Measurements from ENCODE around the gene ORC2. TPM values are rescaled to one million over a fixed set of nuclear protein-coding genes. Genes with fewer than 3 reads are reported as not detected.
"Not testable (repeated sequence)": the region's sequence is repeated elsewhere in the genome, so short reads cannot be mapped to it uniquely, and the experiment has no call there.

ORC2 gene
- total RNA-seq, result 64.2 and 66.5 TPM in 2 replicates

DNA sequence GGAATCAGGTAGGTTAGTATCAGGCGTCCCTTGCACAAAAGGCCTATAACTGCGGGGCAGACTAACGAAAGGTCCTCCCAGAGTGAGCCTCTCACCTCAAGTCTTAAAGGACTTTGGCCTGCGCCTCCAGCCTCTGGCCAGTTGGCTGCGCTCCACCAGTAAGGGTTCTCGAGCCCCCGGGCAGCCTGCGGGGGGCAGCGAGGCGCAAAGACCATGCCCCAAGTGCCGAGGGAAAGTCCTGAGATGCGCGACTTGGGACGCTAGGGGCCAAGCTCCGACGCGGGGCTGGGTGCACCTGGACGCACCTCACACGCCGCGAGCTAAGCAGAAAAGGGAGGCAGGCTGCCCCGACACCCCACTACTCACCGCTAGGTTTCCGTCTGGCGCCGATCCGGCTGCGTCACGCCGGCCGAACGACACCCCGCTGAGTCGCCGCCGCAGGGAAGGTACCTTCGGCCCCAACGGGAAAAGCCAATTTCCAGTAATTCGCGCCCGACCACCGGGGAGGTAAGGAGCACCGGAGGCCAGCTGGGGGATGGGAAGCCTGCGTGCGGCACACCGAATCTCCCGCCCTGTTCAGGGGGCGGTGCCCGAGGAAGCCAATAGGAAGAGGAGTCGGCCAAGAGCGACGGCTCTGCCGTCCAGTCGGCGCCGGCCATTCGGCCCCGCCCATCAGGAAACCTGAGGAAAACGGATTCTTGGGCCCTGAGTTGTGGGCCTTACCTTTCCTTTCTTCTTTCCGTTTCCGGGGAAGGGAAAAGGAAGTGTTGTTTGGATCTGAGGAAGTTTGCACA lies at the start of gene ORC2:
TSS of gene ORC2 (minus strand) at position 537 of the 794 bp plus-strand sequence. CDS start 5,537 bp downstream, outside the sequence.
- Mint-ChIP-seq H3K4me1 (peaks cover 45% of the 10 kb centered on the region), H3K36me3 (ENCODE audit: low read depth) (peaks cover 19% of the 10 kb centered on the region), H3K9me3 (no peaks in the 10 kb centered on the region), H3K27me3 (no peaks in the 10 kb centered on the region), H3K27ac (peak within 1 kb of the TSS; percentile 96), H3K4me3 (peak within 1 kb of the TSS; percentile 90)
- DNase-seq, result peak; percentile 99
- intact Hi-C loops (cut with micrococcal nuclease), result loop anchor here (1.0 to 5.0 kb wide), 6 partner anchors 19 to 219 kb away; partner anchors contain the start of gene CASP10

DNA sequence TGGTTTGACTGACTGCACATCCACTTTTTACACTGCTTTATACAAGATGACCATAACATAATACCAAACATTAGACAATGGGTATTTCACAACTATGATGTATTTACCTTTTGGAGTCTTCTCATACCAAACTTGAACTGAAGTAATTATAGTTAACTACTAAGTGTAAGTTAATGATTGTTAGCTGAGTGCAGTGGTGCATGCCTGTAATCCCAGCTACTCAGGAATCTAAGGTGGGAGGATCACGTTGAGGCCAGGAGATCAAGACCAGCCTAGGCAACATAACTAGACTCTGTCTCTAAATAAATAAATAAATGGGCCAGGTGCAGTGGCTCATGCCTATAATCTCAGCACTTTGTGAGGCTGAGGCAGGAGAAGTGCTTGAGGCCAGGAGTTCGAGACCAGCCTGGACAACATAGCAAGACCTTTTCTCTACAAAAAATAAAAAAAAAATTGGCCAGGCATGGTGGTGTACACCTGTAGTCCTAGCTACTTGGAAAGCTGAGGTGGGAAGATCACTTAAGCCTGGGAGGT lies 44.9 kb upstream of the ORC2 start:
- Mint-ChIP-seq H3K36me3 (ENCODE audit: low read depth) (peaks cover 21% of the 10 kb centered on the region), H3K27me3 (no peaks in the 10 kb centered on the region), H3K27ac (no peak overlapping the region), H3K4me1 (no peaks in the 10 kb centered on the region), H3K4me3 (no peak overlapping the region), H3K9me3 (no peaks in the 10 kb centered on the region)
- intact Hi-C loops (cut with micrococcal nuclease), result no loop called here
- DNase-seq, result peak; percentile 29

DNA sequence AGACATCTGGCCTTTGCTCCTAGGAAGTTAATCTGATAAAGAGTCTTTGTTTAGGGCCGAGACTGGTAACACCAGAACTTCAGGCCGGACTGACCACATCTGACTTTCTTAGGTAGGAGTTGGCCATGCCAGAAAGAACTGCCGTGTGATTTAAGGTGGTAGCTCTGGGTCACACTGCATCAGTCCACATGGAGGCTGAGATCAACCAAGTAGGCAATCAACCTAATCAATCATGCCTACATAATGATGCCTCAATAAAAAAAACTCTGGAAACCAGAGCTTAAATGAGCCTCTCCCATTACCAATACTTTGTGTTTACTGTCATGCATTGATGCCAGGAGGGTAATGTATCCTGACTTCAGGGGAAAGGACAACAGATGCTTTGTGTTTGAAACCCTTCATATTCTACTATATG lies 44.1 kb upstream of the ORC2 start:
- no peak for DNase-seq
- H3K4me1 Mint-ChIP-seq, result no peaks in the 10 kb centered on the region
- H3K27me3 Mint-ChIP-seq, result no peaks in the 10 kb centered on the region
- H3K4me3 Mint-ChIP-seq, result no peak overlapping the region
- peaks cover 21% of the 10 kb centered on the region for H3K36me3 Mint-ChIP-seq (ENCODE audit: low read depth)
- intact Hi-C loops (cut with micrococcal nuclease), result no loop called here
- H3K27ac Mint-ChIP-seq, result no peak overlapping the region
- no peaks in the 10 kb centered on the region for H3K9me3 Mint-ChIP-seq

DNA sequence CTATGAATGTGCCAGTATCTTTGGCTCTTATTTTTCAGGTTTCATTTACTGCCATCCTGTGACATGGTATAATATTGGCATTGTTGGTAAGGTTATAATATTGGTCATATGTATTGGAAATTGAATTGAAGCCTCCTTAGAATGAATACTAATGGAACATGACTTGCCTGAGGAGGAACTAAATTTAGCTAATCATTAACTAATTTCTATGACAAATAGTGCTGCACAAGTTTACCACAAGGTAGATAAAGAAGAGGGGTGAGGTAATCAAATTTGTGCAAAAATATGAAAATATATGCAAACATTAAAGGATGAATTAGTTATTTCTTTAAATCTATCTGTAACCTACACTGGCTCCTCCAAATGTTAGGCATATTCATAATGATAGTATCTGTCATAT lies 43.2 kb upstream of the ORC2 start:
- intact Hi-C loops (cut with micrococcal nuclease), result no loop called here
- H3K27ac Mint-ChIP-seq, result no peak overlapping the region

DNA sequence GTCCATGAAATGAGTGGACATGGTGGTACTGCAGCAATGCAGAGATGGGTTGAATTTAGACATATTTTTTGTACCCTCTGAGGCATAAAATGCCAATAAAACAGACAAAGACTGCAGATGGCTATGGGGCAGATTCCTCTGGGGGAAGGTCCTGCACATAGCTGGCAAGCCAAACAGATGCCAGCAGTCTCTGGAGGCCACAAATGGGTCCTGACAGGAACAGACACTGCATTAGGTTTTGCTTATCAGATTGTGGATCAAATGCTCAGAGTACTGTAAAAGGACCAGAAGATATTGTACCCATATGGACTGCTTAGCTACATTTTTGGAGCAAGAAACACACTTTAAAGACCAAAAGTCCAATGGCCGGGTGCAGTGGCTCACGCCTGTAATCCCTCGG lies 40.9 kb upstream of the ORC2 start:
- Mint-ChIP-seq H3K36me3 (ENCODE audit: low read depth) (peaks cover 21% of the 10 kb centered on the region), H3K27me3 (no peaks in the 10 kb centered on the region), H3K4me3 (no peak overlapping the region), H3K27ac (no peak overlapping the region), H3K9me3 (no peaks in the 10 kb centered on the region), H3K4me1 (no peaks in the 10 kb centered on the region)
- intact Hi-C loops (cut with micrococcal nuclease), result no loop called here
- DNase-seq, result no peak

More for the DNA sequence above, 43.2 kb upstream of the ORC2 start:
- H3K9me3 Mint-ChIP-seq, result no peaks in the 10 kb centered on the region
- peaks cover 21% of the 10 kb centered on the region for H3K36me3 Mint-ChIP-seq (ENCODE audit: low read depth)
- no peaks in the 10 kb centered on the region for H3K4me1 Mint-ChIP-seq
- no peaks in the 10 kb centered on the region for H3K27me3 Mint-ChIP-seq
- DNase-seq, result no peak
- no peak overlapping the region for H3K4me3 Mint-ChIP-seq

DNA sequence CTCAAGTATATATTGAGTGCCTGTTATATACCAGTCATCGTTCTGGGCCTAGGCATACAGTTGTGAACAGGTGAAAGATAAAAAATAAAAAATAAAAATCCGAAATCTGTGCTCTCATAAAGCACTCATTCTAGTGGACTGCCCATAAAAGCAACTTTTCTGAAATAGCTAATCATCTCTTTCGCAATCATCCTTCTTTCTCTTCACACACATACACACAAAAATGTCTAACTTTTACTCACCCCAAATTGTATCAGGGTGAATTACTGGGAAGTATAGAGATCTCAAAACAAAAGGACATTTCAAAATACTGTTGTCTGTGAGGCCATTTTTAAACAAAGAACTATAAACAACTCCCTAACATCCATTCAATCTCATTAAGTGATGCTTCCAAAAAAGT lies 29.6 kb upstream of the ORC2 start:
- intact Hi-C loops (cut with micrococcal nuclease), result no loop called here
- H3K4me3 Mint-ChIP-seq, result no peak overlapping the region
- H3K27ac Mint-ChIP-seq, result no peak overlapping the region
- no peak for DNase-seq
- no peaks in the 10 kb centered on the region for H3K9me3 Mint-ChIP-seq
- H3K36me3 Mint-ChIP-seq (ENCODE audit: low read depth), result peaks cover 27% of the 10 kb centered on the region
- no peaks in the 10 kb centered on the region for H3K4me1 Mint-ChIP-seq
- H3K27me3 Mint-ChIP-seq, result no peaks in the 10 kb centered on the region

DNA sequence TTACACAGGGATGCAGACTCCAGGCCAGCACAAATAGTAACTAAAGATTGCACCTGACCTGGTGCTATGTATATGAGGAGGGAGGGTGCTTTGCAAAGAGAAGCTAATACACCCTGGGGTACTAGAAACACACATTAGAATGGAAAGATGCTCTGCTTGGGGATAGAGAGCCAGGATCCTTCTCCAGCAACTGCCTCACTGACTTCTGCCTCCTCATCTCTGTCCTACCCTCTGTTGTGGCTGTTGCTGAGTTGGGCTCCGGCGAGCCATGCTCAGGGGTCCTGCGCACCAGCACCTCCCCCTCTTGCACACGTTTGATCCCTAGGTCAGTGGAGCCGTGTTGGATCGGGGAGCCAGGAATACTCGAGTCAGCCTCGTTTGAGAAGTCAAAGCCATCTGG lies 23.7 kb upstream of the ORC2 start:
- peaks cover 26% of the 10 kb centered on the region for H3K36me3 Mint-ChIP-seq (ENCODE audit: low read depth)
- no peaks in the 10 kb centered on the region for H3K4me1 Mint-ChIP-seq
- no peak overlapping the region for H3K27ac Mint-ChIP-seq
- intact Hi-C loops (cut with micrococcal nuclease), result no loop called here
- DNase-seq, result peak; percentile 41
- no peaks in the 10 kb centered on the region for H3K27me3 Mint-ChIP-seq
- no peaks in the 10 kb centered on the region for H3K9me3 Mint-ChIP-seq
- H3K4me3 Mint-ChIP-seq, result no peak overlapping the region

DNA sequence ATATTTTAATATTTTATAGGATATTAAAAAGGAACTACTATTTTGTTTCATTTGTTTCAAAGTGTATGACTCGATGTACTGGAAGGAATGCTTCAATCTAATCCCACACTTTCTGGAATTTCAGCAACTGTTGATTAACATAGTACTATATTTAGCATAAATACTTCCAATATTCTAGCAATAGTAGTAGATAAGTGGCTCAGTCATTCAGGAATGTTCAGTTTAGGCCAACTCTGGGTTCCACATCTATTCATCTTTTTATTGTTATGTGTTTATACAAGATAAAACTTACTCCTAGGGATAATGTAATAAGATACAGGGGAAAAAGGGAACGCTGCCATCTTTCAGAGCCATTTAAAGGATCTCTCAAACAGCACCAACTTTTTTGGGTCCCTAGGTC lies 22.3 kb upstream of the ORC2 start:
- Mint-ChIP-seq H3K4me1 (no peaks in the 10 kb centered on the region), H3K9me3 (no peaks in the 10 kb centered on the region), H3K27me3 (no peaks in the 10 kb centered on the region), H3K27ac (no peak overlapping the region), H3K36me3 (ENCODE audit: low read depth) (peaks cover 29% of the 10 kb centered on the region), H3K4me3 (no peak overlapping the region)
- no peak for DNase-seq
- intact Hi-C loops (cut with micrococcal nuclease), result no loop called here

DNA sequence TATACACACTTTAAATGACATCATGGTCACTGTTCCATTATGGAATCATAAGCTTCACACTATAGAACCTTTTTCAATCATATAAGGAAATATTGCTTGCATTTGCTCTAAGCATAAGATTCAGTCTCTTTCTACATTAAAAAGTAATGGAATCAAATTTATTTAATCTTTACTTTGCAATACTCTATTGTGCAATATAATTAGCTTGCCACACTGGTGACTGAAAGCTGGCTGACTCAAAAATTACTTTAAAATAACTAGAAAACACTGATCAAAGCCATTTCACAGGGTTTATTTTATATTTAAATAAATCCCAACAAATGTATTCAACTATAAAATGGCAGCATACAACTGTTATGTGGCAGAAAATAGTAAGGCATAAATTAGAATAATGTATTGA lies 13.2 kb upstream of the ORC2 start:
- Mint-ChIP-seq H3K4me3 (no peak overlapping the region), H3K9me3 (no peaks in the 10 kb centered on the region), H3K36me3 (ENCODE audit: low read depth) (peaks cover 15% of the 10 kb centered on the region), H3K27me3 (no peaks in the 10 kb centered on the region), H3K4me1 (no peaks in the 10 kb centered on the region), H3K27ac (no peak overlapping the region)
- intact Hi-C loops (cut with micrococcal nuclease), result no loop called here
- no peak for DNase-seq

DNA sequence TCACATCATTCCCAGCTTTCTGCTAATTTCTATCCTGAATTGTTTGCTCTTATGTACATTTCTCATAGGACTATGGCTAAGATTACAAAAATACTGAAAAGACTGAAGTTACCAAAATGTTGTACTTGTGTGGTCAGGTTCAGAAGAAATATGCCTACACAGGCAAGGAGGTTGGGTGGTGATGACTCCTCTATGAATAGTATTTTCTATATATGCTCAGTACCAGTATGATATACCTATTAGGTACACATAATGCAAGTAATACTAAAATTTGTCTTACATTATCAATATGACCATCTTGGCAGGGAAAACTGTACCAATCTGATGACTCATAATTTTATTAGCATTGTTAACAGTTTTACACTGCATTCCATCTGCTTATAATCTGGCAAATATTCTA lies 12.2 kb upstream of the ORC2 start:
- DNase-seq, result no peak
- no peak overlapping the region for H3K27ac Mint-ChIP-seq
- H3K4me1 Mint-ChIP-seq, result no peaks in the 10 kb centered on the region
- no peak overlapping the region for H3K4me3 Mint-ChIP-seq
- intact Hi-C loops (cut with micrococcal nuclease), result no loop called here
- H3K9me3 Mint-ChIP-seq, result no peaks in the 10 kb centered on the region
- peaks cover 7% of the 10 kb centered on the region for H3K36me3 Mint-ChIP-seq (ENCODE audit: low read depth)
- no peaks in the 10 kb centered on the region for H3K27me3 Mint-ChIP-seq

DNA sequence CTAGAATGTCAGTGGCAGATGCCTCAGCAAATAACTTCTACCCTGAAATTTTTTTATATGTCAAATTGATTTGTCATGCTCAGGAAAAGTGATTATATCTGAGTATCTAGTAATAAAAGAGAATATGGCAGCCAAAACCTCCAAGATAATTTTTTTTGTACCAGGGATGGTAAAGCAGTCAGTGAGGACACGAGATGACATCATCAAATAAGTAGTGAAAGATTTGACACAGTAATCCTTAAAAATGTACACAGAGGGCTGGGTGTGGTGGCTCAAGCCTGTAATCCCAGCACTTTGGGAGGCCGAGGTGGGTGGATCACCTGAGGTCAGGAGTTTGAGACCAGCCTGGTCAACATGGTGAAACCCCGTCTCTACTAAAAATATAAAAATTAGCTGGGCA lies 6.6 kb upstream of the ORC2 start:
- H3K9me3 Mint-ChIP-seq; H3K36me3 Mint-ChIP-seq (ENCODE audit: low read depth); intact Hi-C loops (cut with micrococcal nuclease); H3K27me3 Mint-ChIP-seq; H3K4me3 Mint-ChIP-seq; H3K27ac Mint-ChIP-seq; DNase-seq: not testable (repeated sequence)
- H3K4me1 Mint-ChIP-seq, result peaks cover 18% of the 10 kb centered on the region

DNA sequence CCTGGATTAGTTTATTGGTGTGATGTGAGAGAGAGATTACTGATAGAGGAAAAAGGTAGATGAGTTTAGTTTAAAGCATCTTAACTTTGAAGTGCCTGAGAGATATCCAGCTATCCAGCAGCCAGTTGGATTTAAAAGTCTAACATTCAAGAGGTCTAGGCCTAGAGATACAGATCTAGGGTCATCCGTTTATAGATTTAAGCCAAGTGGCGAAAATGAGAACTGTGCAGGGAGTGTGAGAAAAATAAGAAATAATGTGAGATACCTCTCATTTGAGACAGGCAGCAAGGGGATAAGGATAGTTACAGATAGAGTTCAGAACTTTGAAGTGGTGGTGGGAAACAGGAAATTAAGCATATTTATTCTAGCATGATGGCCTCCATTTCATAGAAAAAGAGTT lies 5.3 kb upstream of the ORC2 start:
- Mint-ChIP-seq H3K4me1 (peaks cover 29% of the 10 kb centered on the region), H3K4me3 (no peak overlapping the region), H3K27ac (no peak overlapping the region), H3K36me3 (ENCODE audit: low read depth) (peaks cover 5% of the 10 kb centered on the region), H3K27me3 (no peaks in the 10 kb centered on the region), H3K9me3 (no peaks in the 10 kb centered on the region)
- no peak for DNase-seq
- intact Hi-C loops (cut with micrococcal nuclease), result no loop called here

DNA sequence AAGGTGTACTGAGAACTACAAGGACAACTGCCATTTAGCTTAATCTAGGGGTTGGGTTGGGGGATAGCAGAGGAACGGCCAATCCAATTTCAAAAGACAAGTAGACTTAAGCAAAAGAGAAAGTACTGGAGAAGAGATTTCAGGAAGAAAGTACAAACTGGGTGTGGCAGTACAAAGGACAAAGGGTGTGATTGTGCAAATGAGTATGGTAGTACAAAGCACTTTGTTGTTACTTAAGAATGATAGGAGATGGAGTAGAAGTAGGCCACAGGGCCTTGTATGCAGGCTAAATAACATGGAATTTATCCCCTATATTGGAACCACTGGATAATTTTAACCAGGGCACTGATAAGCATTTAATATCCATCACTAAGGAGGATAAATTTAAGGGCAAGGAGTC lies 4.7 kb upstream of the ORC2 start:
- Mint-ChIP-seq H3K36me3 (ENCODE audit: low read depth) (peaks cover 7% of the 10 kb centered on the region), H3K9me3 (no peaks in the 10 kb centered on the region), H3K4me3 (no peak overlapping the region), H3K27me3 (no peaks in the 10 kb centered on the region), H3K27ac (peak overlapping the region; percentile 29), H3K4me1 (peaks cover 30% of the 10 kb centered on the region)
- no peak for DNase-seq
- intact Hi-C loops (cut with micrococcal nuclease), result no loop called here

DNA sequence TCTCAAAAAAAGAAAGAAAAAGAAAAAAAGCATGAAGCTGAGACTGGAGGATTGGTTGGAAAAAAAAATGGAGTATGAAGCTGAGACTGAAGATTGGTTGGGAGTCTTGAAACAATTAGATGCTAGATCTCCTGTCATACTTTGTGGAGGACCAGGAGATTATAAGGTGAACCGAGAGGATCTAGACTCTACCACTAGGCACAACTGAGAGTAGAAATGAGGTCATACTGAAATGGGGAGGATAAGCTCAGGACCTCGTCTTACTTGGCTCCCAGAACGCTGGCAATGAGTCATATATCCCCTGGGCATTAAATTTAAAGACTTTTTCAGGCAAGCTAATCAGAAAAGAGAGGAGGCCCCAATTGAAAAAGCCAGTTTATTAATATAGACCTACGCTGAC lies 3.3 kb upstream of the ORC2 start:
- Mint-ChIP-seq H3K36me3 (ENCODE audit: low read depth) (peaks cover 7% of the 10 kb centered on the region), H3K27me3 (no peaks in the 10 kb centered on the region), H3K4me3 (no peak overlapping the region), H3K9me3 (no peaks in the 10 kb centered on the region), H3K27ac (no peak overlapping the region), H3K4me1 (peaks cover 41% of the 10 kb centered on the region)
- DNase-seq, result no peak
- intact Hi-C loops (cut with micrococcal nuclease), result no loop called here
